Testis (tissue), 3 donors: ENCODE data around the gene NRL. TPM values are rescaled to one million over a fixed set of nuclear protein-coding genes. Genes with fewer than 3 reads are reported as not detected.

Experiments
- DNase-seq: peaks from one replicate; pipeline ENCODE4 v3.0.0-alpha.2; 2019
- H3K27ac ChIP-seq, 2 donors: fragments of 200-600 bp; sonication (generic); one replicate each; pipeline ENCODE4 v1.5.1; 2019
- H3K27me3 ChIP-seq: fragments of 200-600 bp; sonication (generic); one replicate; pipeline ENCODE4 v1.5.1; 2019
- H3K36me3 ChIP-seq: fragments of 200-600 bp; sonication (generic); one replicate; pipeline ENCODE4 v1.5.1; 2017; ENCODE audit warnings: low read depth; ENCODE audit errors: missing control alignments
- H3K4me1 ChIP-seq: fragments of 200-600 bp; sonication (generic); one replicate; pipeline ENCODE4 v1.5.1; 2019
- H3K4me3 ChIP-seq, 2 donors: fragments of 200-600 bp; sonication (generic); one replicate each; pipeline ENCODE4 v1.5.1; 2017 to 2019
- H3K9me3 ChIP-seq: fragments of 200-600 bp; sonication (generic); one replicate; pipeline ENCODE4 v1.5.1; 2017
- POLR2A ChIP-seq: fragments of 450-650 bp; IDR thresholded peaks from one replicate; pipeline ENCODE4 v1.6.1; 2017; ENCODE audit warnings: antibody characterized with exemption, mild to moderate bottlenecking, moderate library complexity
- WGBS, 2 donors: methylation state at CpG; one replicate each; pipeline ENCODE4 v1.1.5; 2018; 5-methylcytosine and 5-hydroxymethylcytosine counted together
- intact Hi-C: fragments of 100-400 bp; cut with DNase I; formaldehyde crosslinking; loops from one replicate; pipeline ENCODE4 v1.15.1; 2023; ENCODE audit warnings: low total_unique reads
- polyA plus RNA-seq: library from polyadenylated mRNA; stranded (reverse); fragments of 350-450 nt; fragmentation: Illumina TruSeq; extraction: RNeasy Lipid Tissue Mini Kit (QIAGEN cat#74804); gene quantifications from one replicate; pipeline ENCODE4 v1.2.3, GENCODE V29; 2014; ENCODE audit warnings: low read depth, low replicate concordance; ENCODE audit not compliant: insufficient read depth
- total RNA-seq, 2 donors: library from RNA; depleted of rRNA; stranded (reverse); fragments of >200 nt; gene quantifications; one replicate each; pipeline ENCODE4 v1.2.3, GENCODE V29; 2016
- TF ChIP-seq, protein P1 (sequence below), 3 experiments: fragments of 450-650 bp in 2 of 3; fragments of 200-600 bp in 1 of 3; sonication (generic) in 1 of 3; IDR thresholded peaks; one replicate each; pipeline ENCODE4 v1.5.1; 2016 to 2019; ENCODE audit warnings: antibody characterized with exemption in 3 of 3, mild to moderate bottlenecking in 2 of 3, moderate library complexity in 1 of 3

Gene NRL
- total and polyA plus RNA-seq, 3 donors from 2014 or later: 6.6 to 8.3 (median 8.2) TPM

GRCh38 chr14:24098927-24099813 is 15.6 kb downstream of the NRL start:
- DNase-seq: no peak
- no peaks in the 10 kb centered on the region for H3K27me3 ChIP-seq
- H3K4me1 ChIP-seq: peaks cover 9% of the 10 kb centered on the region
- WGBS, 2 donors: 88 to 91% methylated on average over 8 to 17 of the region's 17 CpGs
- H3K36me3 ChIP-seq: no peaks in the 10 kb centered on the region
- H3K4me3 ChIP-seq: no peak overlapping the region
- TF ChIP-seq, protein P1, sequence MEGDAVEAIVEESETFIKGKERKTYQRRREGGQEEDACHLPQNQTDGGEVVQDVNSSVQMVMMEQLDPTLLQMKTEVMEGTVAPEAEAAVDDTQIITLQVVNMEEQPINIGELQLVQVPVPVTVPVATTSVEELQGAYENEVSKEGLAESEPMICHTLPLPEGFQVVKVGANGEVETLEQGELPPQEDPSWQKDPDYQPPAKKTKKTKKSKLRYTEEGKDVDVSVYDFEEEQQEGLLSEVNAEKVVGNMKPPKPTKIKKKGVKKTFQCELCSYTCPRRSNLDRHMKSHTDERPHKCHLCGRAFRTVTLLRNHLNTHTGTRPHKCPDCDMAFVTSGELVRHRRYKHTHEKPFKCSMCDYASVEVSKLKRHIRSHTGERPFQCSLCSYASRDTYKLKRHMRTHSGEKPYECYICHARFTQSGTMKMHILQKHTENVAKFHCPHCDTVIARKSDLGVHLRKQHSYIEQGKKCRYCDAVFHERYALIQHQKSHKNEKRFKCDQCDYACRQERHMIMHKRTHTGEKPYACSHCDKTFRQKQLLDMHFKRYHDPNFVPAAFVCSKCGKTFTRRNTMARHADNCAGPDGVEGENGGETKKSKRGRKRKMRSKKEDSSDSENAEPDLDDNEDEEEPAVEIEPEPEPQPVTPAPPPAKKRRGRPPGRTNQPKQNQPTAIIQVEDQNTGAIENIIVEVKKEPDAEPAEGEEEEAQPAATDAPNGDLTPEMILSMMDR (IDR thresholded peaks at IDR 0.05): no peak
- intact Hi-C loops: no loop called here
- no peaks in the 10 kb centered on the region for H3K9me3 ChIP-seq
- H3K27ac ChIP-seq: no peak overlapping the region

DNA sequence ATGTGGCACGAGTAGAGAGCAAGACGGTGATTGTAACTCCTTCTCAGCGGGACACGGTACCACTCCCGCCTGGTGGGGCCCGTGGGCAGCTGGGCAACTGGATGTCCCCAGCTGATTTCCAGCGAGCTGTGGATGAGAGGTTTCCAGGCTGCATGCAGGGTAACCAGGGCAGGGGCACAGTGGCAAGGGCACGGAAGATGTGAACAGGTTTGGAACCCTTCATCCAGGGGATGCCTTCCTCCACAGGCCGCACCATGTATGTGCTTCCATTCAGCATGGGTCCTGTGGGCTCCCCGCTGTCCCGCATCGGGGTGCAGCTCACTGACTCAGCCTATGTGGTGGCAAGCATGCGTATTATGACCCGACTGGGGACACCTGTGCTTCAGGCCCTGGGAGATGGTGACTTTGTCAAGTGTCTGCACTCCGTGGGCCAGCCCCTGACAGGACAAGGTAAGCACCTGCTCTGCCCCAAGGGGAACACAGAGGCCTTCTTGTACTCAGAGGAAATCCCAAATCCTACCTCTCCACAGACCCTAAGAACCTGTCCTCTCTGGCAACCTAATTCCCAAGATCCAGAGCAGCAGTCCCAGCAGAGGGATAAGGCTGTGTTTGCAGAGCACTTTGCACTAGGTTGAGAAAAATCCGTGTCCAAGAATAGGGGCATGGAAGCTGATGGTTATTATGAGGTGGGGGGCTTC is 16.4 kb downstream of the NRL start:
- TF ChIP-seq, protein P1 (IDR thresholded peaks at IDR 0.05): no peak
- TF ChIP-seq POLR2A: no peak
- Histone ChIP-seq H3K4me3 (no peak overlapping the region), H3K27ac (no peak overlapping the region), H3K36me3 (no peaks in the 10 kb centered on the region), H3K4me1 (peaks cover 12% of the 10 kb centered on the region), H3K9me3 (no peaks in the 10 kb centered on the region), H3K27me3 (no peaks in the 10 kb centered on the region)
- intact Hi-C loops: no loop called here
- DNase-seq: no peak
- 79 to 93% methylated on average over 5 to 16 of the region's 16 CpGs for WGBS, 2 donors

DNA sequence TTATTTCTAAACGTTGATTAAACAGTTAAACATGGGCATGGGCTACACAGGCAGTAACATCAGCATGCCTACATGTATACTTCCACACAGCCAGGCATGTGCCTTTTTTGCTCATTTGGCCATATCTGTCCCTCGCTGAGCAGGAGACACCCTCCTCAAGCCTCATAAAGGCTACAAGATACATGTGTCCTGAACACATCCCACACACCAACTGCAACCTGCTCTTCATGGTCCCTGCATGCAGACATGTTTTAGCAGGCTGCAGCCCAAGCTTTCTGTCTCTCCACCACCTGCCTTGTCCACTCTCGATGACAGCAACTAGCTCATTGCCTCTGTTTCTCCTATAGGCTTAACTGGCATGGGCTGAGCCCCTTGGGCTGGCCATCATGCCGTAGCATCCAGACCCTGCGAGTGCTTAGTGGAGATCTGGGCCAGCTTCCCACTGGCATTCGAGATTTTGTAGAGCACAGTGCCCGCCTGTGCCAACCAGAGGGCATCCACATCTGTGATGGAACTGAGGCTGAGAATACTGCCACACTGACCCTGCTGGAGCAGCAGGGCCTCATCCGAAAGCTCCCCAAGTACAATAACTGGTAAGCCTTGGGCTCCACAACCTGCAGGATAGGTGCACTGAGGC is 18.1 kb downstream of the NRL start:
- no peak overlapping the region for H3K27ac ChIP-seq
- no peak for DNase-seq
- H3K36me3 ChIP-seq: no peaks in the 10 kb centered on the region
- H3K4me3 ChIP-seq: no peak overlapping the region
- no peaks in the 10 kb centered on the region for H3K9me3 ChIP-seq
- H3K27me3 ChIP-seq: no peaks in the 10 kb centered on the region
- TF ChIP-seq POLR2A: no peak
- TF ChIP-seq, protein P1 (IDR thresholded peaks at IDR 0.05): no peak
- intact Hi-C loops: no loop called here
- peaks cover 12% of the 10 kb centered on the region for H3K4me1 ChIP-seq
- WGBS, 2 donors: 93 to 97% methylated on average over 6 to 8 of the region's 8 CpGs

DNA sequence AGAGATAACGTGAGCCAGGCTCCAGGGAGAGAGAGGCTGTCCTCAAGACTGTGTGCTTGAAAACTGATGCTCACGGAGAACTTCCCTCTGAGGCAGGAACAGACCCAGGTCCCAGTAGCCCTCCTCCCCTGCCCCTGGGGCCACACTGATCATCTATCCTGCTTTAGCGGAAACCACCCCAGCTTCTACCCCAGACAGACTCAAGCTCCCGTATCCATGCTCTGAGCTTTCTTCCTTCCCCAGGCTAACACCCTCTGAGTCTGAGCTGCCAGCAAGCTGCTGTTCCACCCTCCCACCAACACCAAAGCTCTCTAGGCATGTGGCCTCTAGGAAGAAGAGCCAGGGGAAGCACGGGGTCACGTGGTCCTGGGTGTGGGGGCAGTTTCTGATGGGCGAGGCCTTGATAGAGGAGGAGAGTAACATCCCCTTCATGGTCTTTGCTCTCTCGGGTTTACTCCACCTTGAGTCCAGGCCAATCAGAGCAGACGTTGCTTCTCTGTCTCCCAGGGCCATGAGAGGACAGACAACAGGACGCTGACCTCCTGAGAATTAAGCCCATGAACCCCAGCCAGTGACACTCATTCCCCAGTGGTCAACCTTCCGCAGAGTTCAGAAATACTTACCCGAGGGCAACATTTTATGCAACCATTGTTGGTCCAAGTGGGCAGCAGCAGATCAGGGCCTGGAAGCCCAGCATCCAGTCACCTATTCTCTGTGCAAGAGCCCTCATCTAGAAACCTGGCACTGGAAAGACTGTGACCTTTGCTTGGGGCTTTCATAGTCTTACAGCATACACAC is 19.3 kb downstream of the NRL start:
- H3K4me1 ChIP-seq: peaks cover 12% of the 10 kb centered on the region
- peak; percentile 29 for DNase-seq
- H3K4me3 ChIP-seq: peak overlapping the region in 1 of 2 donors; percentile 89
- intact Hi-C loops: no loop called here
- 44 to 56% methylated on average over 8 to 12 of the region's 12 CpGs for WGBS, 2 donors
- TF ChIP-seq, protein P1 (IDR thresholded peaks at IDR 0.05): no peak
- no peak for TF ChIP-seq POLR2A
- H3K27me3 ChIP-seq: no peaks in the 10 kb centered on the region
- H3K36me3 ChIP-seq: no peaks in the 10 kb centered on the region
- no peaks in the 10 kb centered on the region for H3K9me3 ChIP-seq
- peak overlapping the region; percentile 82 to 85 for H3K27ac ChIP-seq
